Lung (tissue), 12 donors: ENCODE measurements around the gene REEP3. TPM values are rescaled to one million over a fixed set of nuclear protein-coding genes. Genes with fewer than 3 reads are reported as not detected.

Source experiments
- ATAC-seq: fragments of 200-7000 bp; cut with Tn5 transposase; one replicate; pipeline ENCODE4 v1.9.1; 2020; ENCODE audit warnings: moderate number of reproducible peaks; ENCODE audit not compliant: insufficient read depth, low FRiP score
- DNase-seq, 3 donors: peaks; one replicate each; pipeline ENCODE4 v3.0.0-alpha.2; 2013 to 2017
- H3K27ac ChIP-seq, 2 donors: one replicate each; pipeline ENCODE4 v1.5.1; 2013; ENCODE audit warnings: mild to moderate bottlenecking in 2 of 2, moderate library complexity in 2 of 2, control low read depth in 1 of 2, inconsistent platforms in 1 of 2, low read depth in 1 of 2, low read length in 1 of 2
- H3K27me3 ChIP-seq, 3 donors: one replicate each; pipeline ENCODE4 v1.5.1; 2013; ENCODE audit warnings: low read length in 2 of 3; ENCODE audit not compliant: control insufficient read depth in 3 of 3, insufficient read depth in 3 of 3
- H3K36me3 ChIP-seq, 4 donors: one replicate each; pipeline ENCODE4 v1.5.1; 2013; ENCODE audit warnings: low read length in 4 of 4, mild to moderate bottlenecking in 1 of 4, moderate library complexity in 1 of 4; ENCODE audit not compliant: control insufficient read depth in 4 of 4, insufficient read depth in 4 of 4
- H3K4me1 ChIP-seq, 5 donors: one replicate each; pipeline ENCODE4 v1.5.1; 2013; ENCODE audit warnings: low read length in 5 of 5, mild to moderate bottlenecking in 2 of 5, moderate library complexity in 1 of 5; ENCODE audit not compliant: control insufficient read depth in 5 of 5, insufficient read depth in 5 of 5
- H3K4me3 ChIP-seq: one replicate; pipeline ENCODE4 v1.5.1; 2013; ENCODE audit warnings: mild to moderate bottlenecking, control low read depth, moderate library complexity
- H3K9ac ChIP-seq, 2 donors: one replicate each; pipeline ENCODE4 v1.5.1; 2013; ENCODE audit warnings: low read length in 2 of 2, control low read depth in 1 of 2; ENCODE audit not compliant: insufficient read depth in 1 of 2
- H3K9me3 ChIP-seq, 4 donors: one replicate each; pipeline ENCODE4 v1.5.1; 2013; ENCODE audit warnings: low read length in 3 of 4, mild to moderate bottlenecking in 1 of 4, moderate library complexity in 1 of 4; ENCODE audit not compliant: control insufficient read depth in 4 of 4, insufficient read depth in 3 of 4
- WGBS, 2 donors: extraction: QIAGEN DNeasy Blood & Tissue Kit; methylation state at CpG; one replicate each; pipeline ENCODE4 v1.1.7; 2013; 5-methylcytosine and 5-hydroxymethylcytosine counted together
- polyA plus RNA-seq, 2 donors: library from polyadenylated mRNA; stranded (reverse); fragments of 200-250 nt; gene quantifications; one replicate each; pipeline ENCODE4 v1.2.1, GENCODE V29; 2013
- total RNA-seq, 2 donors: library from RNA; depleted of rRNA in 1 of 2; stranded (reverse); fragments of >200 nt in 1 of 2; gene quantifications; one replicate each; pipeline ENCODE4 v1.2.1, GENCODE V29; 2014 to 2021
- TF ChIP-seq, protein P1 (sequence below): IDR thresholded peaks from 2 replicates; pipeline ENCODE4 v1.5.1; 2012; ENCODE audit warnings: mild to moderate bottlenecking; ENCODE audit errors: control extremely low read depth, extremely low read depth
- donor health status: control.
- donor health status: control.
- donor health status: Bipolar disorder and iron deficiency.
- donor health status: healthy.
- donor health status: DM: yes; HTN: yes; CAD: no.

REEP3 gene
- total and polyA plus RNA-seq, 4 donors, result 11.5 to 45.9 (median 24.5) TPM

DNA sequence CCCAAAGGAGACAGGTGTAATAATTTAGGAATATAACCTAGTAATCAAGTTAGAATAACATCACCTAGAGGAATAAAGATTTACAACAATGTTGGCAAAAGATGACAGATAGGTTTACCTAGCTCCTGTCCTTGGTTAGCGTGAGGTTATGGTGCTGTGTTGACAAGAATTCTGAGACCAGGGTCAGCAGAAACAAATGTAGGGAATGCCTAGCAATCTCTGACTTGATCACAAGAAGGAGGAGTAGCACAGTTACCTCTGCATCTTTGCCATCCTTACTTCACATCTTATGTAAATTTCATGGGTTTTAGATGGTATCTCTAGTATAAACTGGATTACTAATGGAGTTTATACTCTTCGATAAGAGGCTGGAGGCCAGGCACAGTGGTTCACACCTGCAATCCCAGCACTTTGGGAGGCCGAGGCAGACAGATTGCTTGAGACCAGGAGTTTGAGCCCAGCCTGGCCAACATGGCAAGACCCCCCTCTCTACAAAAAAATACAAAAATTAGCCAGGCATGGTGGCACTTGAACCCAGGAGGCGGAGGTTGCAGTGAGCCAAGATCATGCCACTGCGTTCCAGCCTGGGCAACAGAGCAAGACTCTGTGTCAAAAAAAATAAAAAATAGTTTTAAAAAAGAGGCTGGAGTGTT lies 37.1 kb downstream of the REEP3 start:
- H3K27ac ChIP-seq, result no peak overlapping the region
- no peak for ATAC-seq
- no peak overlapping the region for H3K9ac ChIP-seq
- peaks cover 0 to 6% (median 0%) of the 10 kb centered on the region in 5 donors for H3K4me1 ChIP-seq
- H3K4me3 ChIP-seq, result no peak overlapping the region
- H3K9me3 ChIP-seq, result no peaks in the 10 kb centered on the region
- no peak for DNase-seq
- TF ChIP-seq, protein P1, sequence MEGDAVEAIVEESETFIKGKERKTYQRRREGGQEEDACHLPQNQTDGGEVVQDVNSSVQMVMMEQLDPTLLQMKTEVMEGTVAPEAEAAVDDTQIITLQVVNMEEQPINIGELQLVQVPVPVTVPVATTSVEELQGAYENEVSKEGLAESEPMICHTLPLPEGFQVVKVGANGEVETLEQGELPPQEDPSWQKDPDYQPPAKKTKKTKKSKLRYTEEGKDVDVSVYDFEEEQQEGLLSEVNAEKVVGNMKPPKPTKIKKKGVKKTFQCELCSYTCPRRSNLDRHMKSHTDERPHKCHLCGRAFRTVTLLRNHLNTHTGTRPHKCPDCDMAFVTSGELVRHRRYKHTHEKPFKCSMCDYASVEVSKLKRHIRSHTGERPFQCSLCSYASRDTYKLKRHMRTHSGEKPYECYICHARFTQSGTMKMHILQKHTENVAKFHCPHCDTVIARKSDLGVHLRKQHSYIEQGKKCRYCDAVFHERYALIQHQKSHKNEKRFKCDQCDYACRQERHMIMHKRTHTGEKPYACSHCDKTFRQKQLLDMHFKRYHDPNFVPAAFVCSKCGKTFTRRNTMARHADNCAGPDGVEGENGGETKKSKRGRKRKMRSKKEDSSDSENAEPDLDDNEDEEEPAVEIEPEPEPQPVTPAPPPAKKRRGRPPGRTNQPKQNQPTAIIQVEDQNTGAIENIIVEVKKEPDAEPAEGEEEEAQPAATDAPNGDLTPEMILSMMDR, result no peak
- WGBS, 2 donors, result 98% methylated on average over 5 of the region's 5 CpGs
- no peaks in the 10 kb centered on the region for H3K27me3 ChIP-seq
- no peaks in the 10 kb centered on the region for H3K36me3 ChIP-seq

DNA sequence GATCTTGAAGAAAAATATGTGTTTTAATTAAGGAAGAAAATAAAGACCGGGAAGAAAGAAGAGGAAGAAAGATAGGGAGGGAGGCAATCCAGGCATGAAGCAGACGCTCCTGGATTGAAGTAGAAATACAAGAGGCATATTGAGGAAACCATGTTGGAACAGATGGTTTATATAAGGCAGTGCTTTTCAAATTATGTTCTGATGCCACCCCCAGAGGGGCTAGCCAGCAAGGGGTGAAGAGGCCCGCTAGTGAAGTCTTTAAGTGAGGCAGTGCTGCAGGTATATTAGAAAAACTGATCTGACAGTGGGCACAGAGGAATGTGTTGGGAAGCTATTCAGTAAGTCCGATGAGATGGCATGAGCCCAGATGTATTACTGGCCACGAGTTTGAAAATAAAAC lies 40.1 kb downstream of the REEP3 start:
- 90 to 92% methylated on average over 5 of the region's 5 CpGs for WGBS, 2 donors
- TF ChIP-seq, protein P1, result no peak
- H3K36me3 ChIP-seq, result no peaks in the 10 kb centered on the region
- peaks cover 0 to 6% (median 0%) of the 10 kb centered on the region in 5 donors for H3K4me1 ChIP-seq
- H3K9ac ChIP-seq, result no peak overlapping the region
- no peaks in the 10 kb centered on the region for H3K9me3 ChIP-seq
- ATAC-seq, result no peak
- no peak for DNase-seq
- no peak overlapping the region for H3K4me3 ChIP-seq
- H3K27ac ChIP-seq, result no peak overlapping the region
- H3K27me3 ChIP-seq, result no peaks in the 10 kb centered on the region

DNA sequence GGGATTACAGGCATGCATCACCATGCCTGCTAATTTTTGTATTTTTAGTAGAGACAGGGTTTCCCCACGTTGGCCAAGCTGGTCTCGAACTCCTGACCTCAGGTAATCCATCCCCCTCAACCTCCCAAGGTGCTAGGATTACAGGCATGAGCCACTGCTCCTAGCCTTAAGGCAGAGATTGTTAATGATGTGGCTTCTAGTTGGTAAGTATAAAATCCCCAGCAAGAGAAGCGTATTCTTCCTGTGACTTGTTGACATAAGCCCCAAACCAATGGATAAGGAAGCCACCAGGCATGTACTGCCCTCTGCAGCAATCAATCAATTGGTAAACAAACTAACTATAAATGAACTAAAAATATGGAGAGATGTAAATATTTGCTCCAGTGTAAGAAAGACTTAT lies 41.2 kb downstream of the REEP3 start:
- TF ChIP-seq, protein P1, result no peak
- Histone ChIP-seq H3K27me3 (no peaks in the 10 kb centered on the region), H3K27ac (no peak overlapping the region), H3K4me1 (peaks cover 0 to 6% (median 0%) of the 10 kb centered on the region in 5 donors), H3K4me3 (no peak overlapping the region), H3K9me3 (no peaks in the 10 kb centered on the region), H3K9ac (no peak overlapping the region), H3K36me3 (no peaks in the 10 kb centered on the region)
- 92 to 93% methylated on average over 3 of the region's 3 CpGs for WGBS, 2 donors
- DNase-seq (no peak), ATAC-seq (no peak)

DNA sequence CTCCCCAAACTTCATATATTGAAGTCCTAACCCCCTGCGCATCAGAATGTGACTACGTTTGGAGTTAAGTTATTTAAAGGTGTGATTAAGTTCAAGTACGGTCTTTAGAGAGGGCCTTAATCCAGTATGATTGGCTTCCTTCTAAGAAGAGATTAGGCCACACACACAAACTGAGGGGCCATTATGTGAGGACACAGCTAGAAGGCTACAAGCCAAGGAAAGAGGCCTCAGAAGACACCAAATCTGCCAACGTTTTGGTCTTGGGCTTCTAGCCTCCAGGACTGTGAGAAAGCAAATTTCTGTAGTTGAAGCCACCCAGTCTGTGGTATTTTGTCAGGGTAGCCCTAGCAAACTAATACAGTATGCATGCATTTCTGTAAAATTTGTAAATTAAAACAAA lies 41.7 kb downstream of the REEP3 start:
- Histone ChIP-seq H3K27ac (no peak overlapping the region), H3K9ac (no peak overlapping the region), H3K36me3 (no peaks in the 10 kb centered on the region), H3K4me3 (no peak overlapping the region), H3K9me3 (no peaks in the 10 kb centered on the region), H3K27me3 (no peaks in the 10 kb centered on the region), H3K4me1 (peaks cover 0 to 6% (median 0%) of the 10 kb centered on the region in 5 donors)
- DNase-seq (no peak), ATAC-seq (no peak)
- 89 to 92% methylated on average over 4 of the region's 4 CpGs for WGBS, 2 donors
- TF ChIP-seq, protein P1, result no peak
